Pons (tissue), 1 donor: Measurements from ENCODE around the gene MED1.
A peak's percentile ranks its signal among the peaks of the same experiment; 100 is the strongest.
"Not testable (repeated sequence)": the region's sequence is repeated elsewhere in the genome, so short reads cannot be mapped to it uniquely, and the experiment has no call there.

Experiments
- DNase-seq: peaks from one replicate; pipeline ENCODE4 v3.0.0-alpha.2; 2016; ENCODE audit warnings: low spot score

MED1 gene

GRCh38 chr17:39450847-39451581 is at the start of gene MED1:
Gene MED1, minus strand, starts transcription at chr17:39451263. Its CDS starts 201 bp downstream, at chr17:39451062.
- peak; percentile 93 for DNase-seq

- DNase-seq: not testable (repeated sequence)
These were observed 45.9 kb upstream of the MED1 start for GRCh38 chr17:39496921-39497320.

- no peak for DNase-seq
These were observed 36.9 kb upstream of the MED1 start for GRCh38 chr17:39487946-39488345.

GRCh38 chr17:39487490-39487889 is 36.4 kb upstream of the MED1 start:
- not testable (repeated sequence) for DNase-seq

- DNase-seq: no peak
These were observed 35.2 kb upstream of the MED1 start for GRCh38 chr17:39486242-39486641.

GRCh38 chr17:39485555-39485954 is 34.5 kb upstream of the MED1 start:
- DNase-seq: no peak

- no peak for DNase-seq
These were observed 33.1 kb upstream of the MED1 start for GRCh38 chr17:39484178-39484577.

GRCh38 chr17:39483506-39483905 is 32.4 kb upstream of the MED1 start:
- no peak for DNase-seq

GRCh38 chr17:39479631-39480030 is 28.6 kb upstream of the MED1 start:
- DNase-seq: not testable (repeated sequence)

- DNase-seq: no peak
These were observed 22.2 kb upstream of the MED1 start for GRCh38 chr17:39473310-39473709.

- DNase-seq: not testable (repeated sequence)
These were observed 17.5 kb upstream of the MED1 start for GRCh38 chr17:39468610-39469009.

- not testable (repeated sequence) for DNase-seq
These were observed 13.6 kb upstream of the MED1 start for GRCh38 chr17:39464639-39465181.

- DNase-seq: no peak
These were observed 11.7 kb upstream of the MED1 start for GRCh38 chr17:39462631-39463375.

- DNase-seq: peak; percentile 44
These were observed 11.0 kb upstream of the MED1 start for GRCh38 chr17:39461926-39462569.

- DNase-seq: peak; percentile 99
These were observed 10.3 kb upstream of the MED1 start, which contains the start of gene CDK12 for GRCh38 chr17:39461113-39461925. Gene CDK12, plus strand, starts transcription at chr17:39461486. Its CDS starts 586 bp downstream, at chr17:39462072.

- DNase-seq: no peak
These were observed 4.9 kb upstream of the MED1 start for GRCh38 chr17:39455919-39456318.

- DNase-seq: no peak
These were observed 1.0 kb downstream of the MED1 start for GRCh38 chr17:39450051-39450450.

- no peak for DNase-seq
These were observed 3.5 kb downstream of the MED1 start for GRCh38 chr17:39447561-39447960.

GRCh38 chr17:39443326-39443725 is 7.7 kb downstream of the MED1 start:
- DNase-seq: no peak

GRCh38 chr17:39439868-39440267 is 11.2 kb downstream of the MED1 start:
- not testable (repeated sequence) for DNase-seq

GRCh38 chr17:39429600-39429999 is 21.5 kb downstream of the MED1 start:
- DNase-seq: no peak

- DNase-seq: no peak
These were observed 34.9 kb downstream of the MED1 start for GRCh38 chr17:39416141-39416540.
